DOHH2 (cell line): ENCODE results near the gene NIPAL3.

ENCODE experiments used
- CTCF ChIP-seq: fragments of 200-600 bp; sonication (generic); IDR thresholded peaks from one replicate; pipeline ENCODE4 v1.5.1; 2014; ENCODE audit warnings: antibody characterized with exemption, mild to moderate bottlenecking, low read depth, low read length; ENCODE audit not compliant: poor library complexity, severe bottlenecking
- EZH2phosphoT487 ChIP-seq: fragments of 200-600 bp; sonication (generic); IDR thresholded peaks from 2 replicates; pipeline ENCODE4 v1.6.1; 2017; ENCODE audit warnings: borderline replicate concordance, mild to moderate bottlenecking, antibody characterized with exemption, low read length, moderate library complexity, mixed read lengths

- TF ChIP-seq CTCF: no peak
- no peak for TF ChIP-seq EZH2phosphoT487
These were observed 3.6 kb upstream of the NIPAL3 start for GRCh38 chr1:24411963-24412362.
